K562 (cell line): ENCODE results near the gene ZNF92. TPM values are rescaled to one million over a fixed set of nuclear protein-coding genes. Genes with fewer than 3 reads are reported as not detected.
"Not testable (repeated sequence)": the region's sequence is repeated elsewhere in the genome, so short reads cannot be mapped to it uniquely, and the experiment has no call there.

Experiments
- ATAC-seq: fragments of 200-7000 bp; cut with Tn5 transposase; 3 replicates; pipeline ENCODE4 v1.9.1; 2020; ENCODE audit warnings: moderate library complexity
- BruUV-seq: library from RNA; stranded (reverse); fragments of 400-500 nt; replicated peaks from 2 replicates; lab custom pipeline; 2021; lab: Mats Ljungman, UMichigan
- CTCF ChIA-PET: fragments of 300-600 bp; formaldehyde crosslinking; extraction: SDS; loops from one replicate; lab custom pipeline; 2021; ENCODE audit warnings: low intra/inter-chr PET ratio; lab: Yijun Ruan, JAX
- POLR2A ChIA-PET: fragments of 300-600, 350-650 bp; sonication (Branson Sonifier 250); formaldehyde crosslinking; extraction: SDS; loops from one replicate; lab custom pipeline; 2021; ENCODE audit warnings: antibody characterized with exemption, inconsistent platforms; lab: Yijun Ruan, JAX
- DNase-seq, 4 experiments: peaks; one replicate each; pipeline versions ENCODE4 v3.0.0 to v3.0.0-alpha.2; 2011 to 2018; ENCODE audit warnings: low spot score in 3 of 4, mixed read lengths in 3 of 4; ENCODE audit errors: extremely low read depth in 1 of 4
- FAIRE-seq: peaks from 2 replicates; lab custom pipeline; 2011; peaks lifted over from hg19 to GRCh38; lab: Jason Lieb, UNC
- H2AFZ ChIP-seq: 2 replicates; pipeline ENCODE4 v1.6.0; 2011; ENCODE audit warnings: low read depth, low read length, control low read depth, inconsistent platforms
- H3K27ac ChIP-seq: fragments of 200-600 bp; 3 replicates; pipeline ENCODE4 v1.8.0; 2011; ENCODE audit warnings: low read depth, mild to moderate bottlenecking, control low read depth, inconsistent platforms, low read length, moderate library complexity, mixed read lengths; ENCODE audit errors: extremely low read depth
- H3K27me3 ChIP-seq, 2 experiments: fragments of 300-600 bp in 1 of 2; 2 replicates in 1 of 2; 3 replicates in 1 of 2; pipeline versions ENCODE4 v1.6.0 to v1.8.0; 2011; ENCODE audit warnings: inconsistent platforms in 2 of 2, low read length in 2 of 2, mild to moderate bottlenecking in 1 of 2, mixed read lengths in 1 of 2, moderate library complexity in 1 of 2; ENCODE audit not compliant: control insufficient read depth in 2 of 2, insufficient read depth in 2 of 2
- H3K36me3 ChIP-seq: fragments of 300-600 bp; 3 replicates; pipeline ENCODE4 v1.8.0; 2011; ENCODE audit warnings: mild to moderate bottlenecking, low read length, inconsistent platforms; ENCODE audit not compliant: control insufficient read depth, insufficient read depth
- H3K4me1 ChIP-seq, 2 experiments: fragments of 200-600 bp in 1 of 2; replicated peaks in 1 of 2; 2 replicates in 1 of 2; 3 replicates in 1 of 2; pipeline versions ENCODE4 v1.5.1 to v1.8.0; 2011; ENCODE audit warnings: inconsistent platforms in 2 of 2, low read length in 2 of 2, mild to moderate bottlenecking in 1 of 2, mixed read lengths in 1 of 2, moderate library complexity in 1 of 2; ENCODE audit not compliant: control insufficient read depth in 2 of 2, insufficient read depth in 2 of 2
- H3K4me2 ChIP-seq: 2 replicates; pipeline ENCODE4 v1.6.1; 2011; ENCODE audit warnings: low read length, control low read depth, inconsistent platforms, mixed read lengths; ENCODE audit not compliant: insufficient read depth
- H3K4me3 ChIP-seq: fragments of 200-600 bp; sonication (generic), shearing (Covaris generic); 2 replicates; pipeline ENCODE4 v1.5.1; 2016; ENCODE audit warnings: control low read depth, inconsistent platforms
- H3K79me2 ChIP-seq: fragments of 200-600 bp; 3 replicates; pipeline ENCODE4 v1.8.0; 2011; ENCODE audit warnings: low read length, inconsistent platforms; ENCODE audit not compliant: control insufficient read depth, insufficient read depth
- H3K9ac ChIP-seq, 2 experiments: 2 replicates each; pipeline versions ENCODE4 v1.6.0 to v1.6.1; 2011; ENCODE audit warnings: low read depth in 2 of 2, low read length in 2 of 2, control low read depth in 1 of 2, inconsistent platforms in 1 of 2, mild to moderate bottlenecking in 1 of 2, mixed read lengths in 1 of 2; ENCODE audit not compliant: insufficient read depth in 1 of 2
- H3K9me1 ChIP-seq: one replicate; pipeline ENCODE4 v1.6.0; 2011; ENCODE audit warnings: inconsistent platforms, mild to moderate bottlenecking, low read length, moderate library complexity; ENCODE audit not compliant: control insufficient read depth, insufficient read depth
- H3K9me3 ChIP-seq: replicated peaks from 2 replicates; pipeline ENCODE4 v1.5.1; 2011; ENCODE audit warnings: low read depth, low read length, inconsistent platforms; ENCODE audit not compliant: control insufficient read depth, insufficient read depth
- H4K20me1 ChIP-seq: replicated peaks from 2 replicates; pipeline ENCODE4 v1.6.1; 2011; ENCODE audit warnings: low read length, inconsistent platforms, mixed read lengths; ENCODE audit not compliant: control insufficient read depth, insufficient read depth
- CBFB ChIP-seq: sonication (generic); formaldehyde crosslinking; IDR thresholded peaks from 2 replicates; pipeline ENCODE4 v1.4.0; 2020; ENCODE audit warnings: mild to moderate bottlenecking, missing genetic modification reagents
- GTF2A2 ChIP-seq: IDR thresholded peaks from 2 replicates; pipeline ENCODE4 v1.6.1; 2016; ENCODE audit warnings: mild to moderate bottlenecking, missing genetic modification characterization, missing compliant biosample characterization
- PHF21A ChIP-seq: fragments of 450-650 bp; IDR thresholded peaks from 2 replicates; pipeline ENCODE4 v1.6.1; 2017; ENCODE audit warnings: low read depth, borderline replicate concordance
- POLR2B ChIP-seq: fragments of 450-650 bp; IDR thresholded peaks from 2 replicates; pipeline ENCODE4 v1.6.1; 2018; ENCODE audit warnings: low read depth; ENCODE audit not compliant: partially characterized antibody
- PTTG1 ChIP-seq: fragments of 450-650 bp; IDR thresholded peaks from 2 replicates; pipeline ENCODE4 v1.6.1; 2016; ENCODE audit warnings: low read depth, mild to moderate bottlenecking, missing genetic modification characterization, missing compliant biosample characterization
- SUPT5H ChIP-seq: fragments of 450-650 bp; IDR thresholded peaks from 2 replicates; pipeline ENCODE4 v1.6.1; 2016
- WGBS: fragments of 100-300 bp; shearing (Covaris generic); methylation state at CpG from one replicate; pipeline ENCODE4 v1.1.6; 2016; ENCODE audit warnings: low coverage, mixed read lengths; ENCODE audit not compliant: insufficient coverage; ENCODE audit errors: missing lambda C conversion rate; 5-methylcytosine and 5-hydroxymethylcytosine counted together
- in situ Hi-C: fragments of 300-500 bp; cut with MboI; formaldehyde crosslinking; loops from 4 replicates; pipeline ENCODE4 v1.15.0; 2018; ENCODE audit warnings: inconsistent platforms, mixed read lengths
- intact Hi-C: fragments of 100-400 bp; cut with micrococcal nuclease; formaldehyde crosslinking; loops from 2 replicates; pipeline ENCODE4 v1.14.2; 2022
- polyA plus RNA-seq, 8 experiments: library from polyadenylated mRNA; depleted of rRNA in 4 of 8; stranded (reverse) in 5 of 8; unstranded in 3 of 8; fragments of >200 nt; fragmentation: Nextera tagmentation in 2 of 8; fragmentation: Illumina TruSeq in 1 of 8; extraction: Ambion mirVana in 2 of 8; extraction: Trizol in 1 of 8; gene quantifications; 2 replicates each; pipeline versions ENCODE4 v1.2.1 to v1.2.3, GENCODE V29; 2011 to 2014; ENCODE audit warnings: inconsistent platforms in 1 of 8, missing spikeins in 1 of 8
- total RNA-seq, 7 experiments: library from RNA; depleted of rRNA in 6 of 7; stranded (reverse); fragments of >200 nt in 6 of 7; fragmentation: Illumina TruSeq in 2 of 7; extraction: Trizol in 2 of 7; gene quantifications; 2 replicates each; pipeline versions ENCODE4 v1.2.1 to v1.2.3, GENCODE V29; 2011 to 2021; ENCODE audit warnings: low replicate concordance in 1 of 7
- TF ChIP-seq, protein P1 (sequence below): fragments of 150-350 bp; IDR thresholded peaks from 2 replicates; pipeline ENCODE4 v1.6.1; 2014; ENCODE audit warnings: low read depth, mild to moderate bottlenecking, low read length, borderline replicate concordance
- TF ChIP-seq, protein P2 (sequence below), 2 experiments: IDR thresholded peaks in 1 of 2; conservative IDR thresholded peaks in 1 of 2; 2 replicates each; pipeline ENCODE4 v1.6.1; 2016; ENCODE audit warnings: low read depth in 2 of 2, mild to moderate bottlenecking in 1 of 2, missing compliant biosample characterization in 1 of 2, missing genetic modification characterization in 1 of 2, moderate library complexity in 1 of 2

ZNF92 gene
- total and polyA plus RNA-seq, 9 of the 15 experiments (the other 6 are each of a cell fraction or from before 2014, with no cell fraction given): 8.9 to 29.4 (median 12.5) TPM

DNA sequence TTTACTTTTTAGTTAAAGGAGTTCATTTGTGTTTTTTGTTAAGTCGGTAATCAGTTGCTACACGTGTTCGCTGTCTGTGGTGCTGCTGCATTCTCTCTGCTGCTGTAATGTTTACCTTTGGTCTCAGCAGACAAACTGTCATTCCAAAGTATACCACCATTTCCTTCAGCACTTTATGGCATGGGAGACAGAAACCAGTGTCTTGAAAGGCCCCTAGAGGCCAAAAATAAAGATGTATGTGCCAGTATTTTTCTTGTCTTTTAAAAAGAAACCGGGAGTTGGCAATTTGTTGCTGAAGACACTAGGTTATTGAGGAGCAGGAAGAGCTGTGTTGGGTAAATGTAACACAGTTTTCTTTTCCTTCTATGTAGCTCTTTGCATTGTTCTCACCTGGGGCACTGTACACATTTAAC lies 24.1 kb downstream of the ZNF92 start:
- no peak overlapping the region for H2AFZ ChIP-seq
- intact Hi-C loops: no loop called here
- no peaks in the 10 kb centered on the region for H3K9me1 ChIP-seq
- no peak overlapping the region for H3K4me2 ChIP-seq
- POLR2A ChIA-PET: interaction anchor here (1.0 to 1.4 kb wide), 2 partner anchors 13 to 24 kb away, joined by 4 to 5 read pairs; partner anchors contain the start of gene ZNF92
- no peak overlapping the region for H3K4me3 ChIP-seq
- no peaks in the 10 kb centered on the region for H3K27me3 ChIP-seq
- H3K36me3 ChIP-seq: peaks cover 50% of the 10 kb centered on the region
- FAIRE-seq: no peak
- BruUV-seq: no TSS peak
- TF ChIP-seq PHF21A: no peak
- TF ChIP-seq, protein P1, sequence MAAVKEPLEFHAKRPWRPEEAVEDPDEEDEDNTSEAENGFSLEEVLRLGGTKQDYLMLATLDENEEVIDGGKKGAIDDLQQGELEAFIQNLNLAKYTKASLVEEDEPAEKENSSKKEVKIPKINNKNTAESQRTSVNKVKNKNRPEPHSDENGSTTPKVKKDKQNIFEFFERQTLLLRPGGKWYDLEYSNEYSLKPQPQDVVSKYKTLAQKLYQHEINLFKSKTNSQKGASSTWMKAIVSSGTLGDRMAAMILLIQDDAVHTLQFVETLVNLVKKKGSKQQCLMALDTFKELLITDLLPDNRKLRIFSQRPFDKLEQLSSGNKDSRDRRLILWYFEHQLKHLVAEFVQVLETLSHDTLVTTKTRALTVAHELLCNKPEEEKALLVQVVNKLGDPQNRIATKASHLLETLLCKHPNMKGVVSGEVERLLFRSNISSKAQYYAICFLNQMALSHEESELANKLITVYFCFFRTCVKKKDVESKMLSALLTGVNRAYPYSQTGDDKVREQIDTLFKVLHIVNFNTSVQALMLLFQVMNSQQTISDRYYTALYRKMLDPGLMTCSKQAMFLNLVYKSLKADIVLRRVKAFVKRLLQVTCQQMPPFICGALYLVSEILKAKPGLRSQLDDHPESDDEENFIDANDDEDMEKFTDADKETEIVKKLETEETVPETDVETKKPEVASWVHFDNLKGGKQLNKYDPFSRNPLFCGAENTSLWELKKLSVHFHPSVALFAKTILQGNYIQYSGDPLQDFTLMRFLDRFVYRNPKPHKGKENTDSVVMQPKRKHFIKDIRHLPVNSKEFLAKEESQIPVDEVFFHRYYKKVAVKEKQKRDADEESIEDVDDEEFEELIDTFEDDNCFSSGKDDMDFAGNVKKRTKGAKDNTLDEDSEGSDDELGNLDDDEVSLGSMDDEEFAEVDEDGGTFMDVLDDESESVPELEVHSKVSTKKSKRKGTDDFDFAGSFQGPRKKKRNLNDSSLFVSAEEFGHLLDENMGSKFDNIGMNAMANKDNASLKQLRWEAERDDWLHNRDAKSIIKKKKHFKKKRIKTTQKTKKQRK: no peak
- TF ChIP-seq GTF2A2: no peak
- no peak for TF ChIP-seq PTTG1 (tag)
- TF ChIP-seq SUPT5H: no peak
- TF ChIP-seq CBFB (CRISPR knock-in tag): no peak
- no peak for TF ChIP-seq POLR2B
- TF ChIP-seq, protein P2, sequence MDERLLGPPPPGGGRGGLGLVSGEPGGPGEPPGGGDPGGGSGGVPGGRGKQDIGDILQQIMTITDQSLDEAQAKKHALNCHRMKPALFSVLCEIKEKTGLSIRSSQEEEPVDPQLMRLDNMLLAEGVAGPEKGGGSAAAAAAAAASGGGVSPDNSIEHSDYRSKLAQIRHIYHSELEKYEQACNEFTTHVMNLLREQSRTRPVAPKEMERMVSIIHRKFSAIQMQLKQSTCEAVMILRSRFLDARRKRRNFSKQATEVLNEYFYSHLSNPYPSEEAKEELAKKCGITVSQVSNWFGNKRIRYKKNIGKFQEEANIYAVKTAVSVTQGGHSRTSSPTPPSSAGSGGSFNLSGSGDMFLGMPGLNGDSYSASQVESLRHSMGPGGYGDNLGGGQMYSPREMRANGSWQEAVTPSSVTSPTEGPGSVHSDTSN (CRISPR knock-in tag; IDR thresholded peaks at IDR 0.05; ENCODE audit: low read depth): no peak
- TF ChIP-seq, protein P2 (tag; conservative IDR thresholded peaks at IDR 0.05; ENCODE audit: low read depth): no peak
- no peak for ATAC-seq
- H3K9me3 ChIP-seq: peaks cover 9% of the 10 kb centered on the region
- CTCF ChIA-PET: no interaction called here
- peaks cover 22% of the 10 kb centered on the region for H3K79me2 ChIP-seq
- no peaks in the 10 kb centered on the region for H4K20me1 ChIP-seq
- in situ Hi-C loops: no loop called here
- no peak overlapping the region for H3K9ac ChIP-seq
- no peak overlapping the region for H3K27ac ChIP-seq
- DNase-seq: no peak
- 97% methylated on average over 4 of the region's 4 CpGs for WGBS
- H3K4me1 ChIP-seq: no peaks in the 10 kb centered on the region

DNA sequence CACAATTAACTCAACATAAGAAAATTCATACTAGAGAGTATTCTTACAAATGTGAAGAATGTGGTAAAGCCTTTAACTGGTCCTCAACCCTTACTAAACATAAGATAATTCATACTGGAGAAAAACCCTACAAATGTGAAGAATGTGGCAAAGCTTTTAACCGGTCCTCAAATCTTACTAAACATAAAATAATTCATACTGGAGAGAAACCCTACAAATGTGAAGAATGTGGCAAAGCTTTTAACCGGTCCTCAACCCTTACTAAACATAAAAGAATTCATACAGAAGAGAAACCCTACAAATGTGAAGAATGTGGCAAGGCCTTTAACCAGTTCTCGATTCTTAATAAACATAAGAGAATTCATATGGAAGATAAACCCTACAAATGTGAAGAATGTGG lies 25.0 kb downstream of the ZNF92 start:
- 97% methylated on average over 3 of the region's 3 CpGs for WGBS
- POLR2A ChIA-PET: interaction anchor here (1.0 kb wide), 1 partner anchor 14 kb away, joined by 5 read pairs; no protein-coding TSS in a partner anchor
- H3K4me2 ChIP-seq, H3K4me1 ChIP-seq, DNase-seq, H3K27ac ChIP-seq, CTCF ChIA-PET, ATAC-seq, H4K20me1 ChIP-seq, H3K9ac ChIP-seq, FAIRE-seq, H3K4me3 ChIP-seq, in situ Hi-C loops, intact Hi-C loops, H3K9me1 ChIP-seq, BruUV-seq, H2AFZ ChIP-seq, H3K27me3 ChIP-seq: not testable (repeated sequence)
- Histone ChIP-seq H3K79me2 (peaks cover 18% of the 10 kb centered on the region), H3K9me3 (peaks cover 13% of the 10 kb centered on the region), H3K36me3 (peaks cover 47% of the 10 kb centered on the region; the same call in 2 of the 3 replicates)
